BJ (cell line): ENCODE data around the gene SORBS2. TPM values are rescaled to one million over a fixed set of nuclear protein-coding genes. Genes with fewer than 3 reads are reported as not detected.

Source experiments
- CTCF ChIA-PET: fragments of 350-600 bp; formaldehyde crosslinking; extraction: SDS; loops from one replicate; lab custom pipeline; 2021; ENCODE audit warnings: antibody characterized with exemption, inconsistent platforms; lab: Yijun Ruan, JAX
- POLR2A ChIA-PET: fragments of 300-600 bp; sonication (Branson Sonifier 250); formaldehyde crosslinking; extraction: SDS; loops from one replicate; lab custom pipeline; 2021; ENCODE audit warnings: antibody characterized with exemption; lab: Charles Lee
- DNase-seq: peaks from one replicate; pipeline ENCODE4 v3.0.0-alpha.2; 2011; ENCODE audit warnings: low read depth
- H3K27me3 ChIP-seq: 2 replicates; pipeline ENCODE4 v1.6.0; 2011; ENCODE audit warnings: low read length; ENCODE audit not compliant: control insufficient read depth, insufficient read depth
- H3K36me3 ChIP-seq: 2 replicates; pipeline ENCODE4 v1.5.1; 2011; ENCODE audit warnings: low read length; ENCODE audit not compliant: control insufficient read depth, insufficient read depth
- H3K4me3 ChIP-seq: 2 replicates; pipeline ENCODE4 v1.5.1; 2011; ENCODE audit warnings: low read depth, mild to moderate bottlenecking, control low read depth, low read length
- CTCF ChIP-seq: IDR thresholded peaks from 2 replicates; pipeline ENCODE4 v1.5.1; 2011; ENCODE audit warnings: low read depth, mild to moderate bottlenecking, control low read depth, inconsistent platforms, low read length, moderate library complexity; ENCODE audit not compliant: insufficient read depth
- polyA plus RNA-seq: library from polyadenylated mRNA; depleted of rRNA; stranded (reverse); fragments of >200 nt; gene quantifications from 2 replicates; pipeline ENCODE4 v1.2.3, GENCODE V29; 2011

Gene SORBS2
- polyA plus RNA-seq, 1 experiment: 9.1 TPM

- no peak for TF ChIP-seq CTCF
- CTCF ChIA-PET: interaction anchor here (1.1 kb wide), 1 partner anchor 9 kb away, joined by 3 read pairs; no protein-coding TSS in a partner anchor
- POLR2A ChIA-PET: no interaction called here
- Histone ChIP-seq H3K4me3 (no peak overlapping the region), H3K36me3 (no peaks in the 10 kb centered on the region), H3K27me3 (no peaks in the 10 kb centered on the region)
- DNase-seq: no peak
These were observed 146.3 kb downstream of the SORBS2 start for GRCh38 chr4:185665655-185666054.

- TF ChIP-seq CTCF: no peak
- H3K27me3 ChIP-seq: no peaks in the 10 kb centered on the region
- POLR2A ChIA-PET: no interaction called here
- no peaks in the 10 kb centered on the region for H3K36me3 ChIP-seq
- DNase-seq: no peak
- H3K4me3 ChIP-seq: no peak overlapping the region
- CTCF ChIA-PET: interaction anchor here (1.0 to 1.1 kb wide), 2 partner anchors 8 to 11 kb away, joined by 3 read pairs; no protein-coding TSS in a partner anchor
These were observed 147.5 kb downstream of the SORBS2 start for GRCh38 chr4:185664481-185664880.

- no peaks in the 10 kb centered on the region for H3K36me3 ChIP-seq
- H3K27me3 ChIP-seq: no peaks in the 10 kb centered on the region
- H3K4me3 ChIP-seq: no peak overlapping the region
- CTCF ChIA-PET: interaction anchor here (1.0 to 1.2 kb wide), 3 partner anchors 64 to 376 kb away, joined by 3 read pairs; no protein-coding TSS in a partner anchor
- no peak for TF ChIP-seq CTCF
- POLR2A ChIA-PET: no interaction called here
- DNase-seq: no peak
These were observed 149.8 kb downstream of the SORBS2 start for GRCh38 chr4:185662030-185662778.

GRCh38 chr4:185660340-185660739 is 151.7 kb downstream of the SORBS2 start:
- Histone ChIP-seq H3K4me3 (no peak overlapping the region), H3K36me3 (no peaks in the 10 kb centered on the region)

More at GRCh38 chr4:185660340-185660739, 151.7 kb downstream of the SORBS2 start:
- POLR2A ChIA-PET: no interaction called here
- TF ChIP-seq CTCF: no peak
- no peaks in the 10 kb centered on the region for H3K27me3 ChIP-seq
- CTCF ChIA-PET: interaction anchor here (1.1 kb wide), 1 partner anchor 361 kb away, joined by 3 read pairs; no protein-coding TSS in a partner anchor
- no peak for DNase-seq
